Trophoblast cell (in vitro differentiated cells and primary cell): ENCODE results near the gene KRT31.
"Not testable (repeated sequence)": the region's sequence is repeated elsewhere in the genome, so short reads cannot be mapped to it uniquely, and the experiment has no call there.

Source experiments
- DNase-seq, 2 donors: peaks; one replicate each; pipeline ENCODE4 v3.0.0-alpha.2; 2016
- H2AFZ ChIP-seq: 2 replicates; pipeline ENCODE4 v1.6.1; 2013; ENCODE audit warnings: low read length, moderate library complexity, mild to moderate bottlenecking; ENCODE audit not compliant: insufficient read depth, poor library complexity
- H2AK5ac ChIP-seq: 2 replicates; pipeline ENCODE4 v1.6.1; 2013; ENCODE audit warnings: mild to moderate bottlenecking, low read length
- H2BK120ac ChIP-seq: 2 replicates; pipeline ENCODE4 v1.6.1; 2013; ENCODE audit warnings: low read length, mild to moderate bottlenecking, moderate library complexity; ENCODE audit not compliant: insufficient read depth, poor library complexity
- H2BK12ac ChIP-seq: 2 replicates; pipeline ENCODE4 v1.6.1; 2013; ENCODE audit warnings: mild to moderate bottlenecking, low read length, moderate library complexity
- H2BK5ac ChIP-seq: 2 replicates; pipeline ENCODE4 v1.6.1; 2013; ENCODE audit warnings: low read length, low read depth, moderate library complexity, mild to moderate bottlenecking; ENCODE audit not compliant: poor library complexity
- H3K14ac ChIP-seq: 2 replicates; pipeline ENCODE4 v1.6.1; 2013; ENCODE audit warnings: mild to moderate bottlenecking, low read length
- H3K18ac ChIP-seq: 2 replicates; pipeline ENCODE4 v1.6.1; 2013; ENCODE audit warnings: mild to moderate bottlenecking, low read length
- H3K23ac ChIP-seq: 2 replicates; pipeline ENCODE4 v1.6.1; 2013; ENCODE audit warnings: low read length
- H3K27ac ChIP-seq: 2 replicates; pipeline ENCODE4 v1.5.1; 2013; ENCODE audit warnings: low read depth, mild to moderate bottlenecking, inconsistent platforms, low read length, moderate library complexity
- H3K27me3 ChIP-seq: 2 replicates; pipeline ENCODE4 v1.6.1; 2013; ENCODE audit warnings: inconsistent platforms, mild to moderate bottlenecking, low read length, moderate library complexity; ENCODE audit not compliant: insufficient read depth
- H3K36me3 ChIP-seq, 2 experiments: 1 replicate in 1 of 2; 2 replicates in 1 of 2; pipeline ENCODE4 v1.6.1; 2013; ENCODE audit warnings: low read length in 2 of 2, mild to moderate bottlenecking in 2 of 2, moderate library complexity in 1 of 2; ENCODE audit not compliant: insufficient read depth in 2 of 2, control insufficient read depth in 1 of 2
- H3K4ac ChIP-seq: 2 replicates; pipeline ENCODE4 v1.6.1; 2013; ENCODE audit warnings: low read depth, mild to moderate bottlenecking, low read length, moderate library complexity
- H3K4me1 ChIP-seq, 2 experiments: 1 replicate in 1 of 2; 2 replicates in 1 of 2; pipeline ENCODE4 v1.6.1; 2013; ENCODE audit warnings: low read length in 2 of 2, mild to moderate bottlenecking in 2 of 2, moderate library complexity in 1 of 2; ENCODE audit not compliant: insufficient read depth in 2 of 2, control insufficient read depth in 1 of 2
- H3K4me2 ChIP-seq: 2 replicates; pipeline ENCODE4 v1.6.1; 2013; ENCODE audit warnings: inconsistent platforms, mild to moderate bottlenecking, low read length, moderate library complexity
- H3K4me3 ChIP-seq: 2 replicates; pipeline ENCODE4 v1.5.1; 2013; ENCODE audit warnings: mild to moderate bottlenecking, low read depth, low read length, inconsistent platforms
- H3K79me1 ChIP-seq: one replicate; pipeline ENCODE4 v1.6.1; 2013; ENCODE audit warnings: low read length
- H3K79me2 ChIP-seq: 2 replicates; pipeline ENCODE4 v1.6.1; 2013; ENCODE audit warnings: low read length, mild to moderate bottlenecking; ENCODE audit not compliant: control insufficient read depth, insufficient read depth, poor library complexity
- H3K9ac ChIP-seq: 2 replicates; pipeline ENCODE4 v1.6.1; 2013; ENCODE audit warnings: mild to moderate bottlenecking, low read length
- H3K9me3 ChIP-seq: 2 replicates; pipeline ENCODE4 v1.6.1; 2013; ENCODE audit warnings: low read depth, mild to moderate bottlenecking, control low read depth, inconsistent platforms, low read length; ENCODE audit not compliant: insufficient read depth
- H4K12ac ChIP-seq: 2 replicates; pipeline ENCODE4 v1.6.1; 2013; ENCODE audit warnings: low read depth, mild to moderate bottlenecking, low read length, moderate library complexity
- H4K8ac ChIP-seq: 2 replicates; pipeline ENCODE4 v1.6.1; 2013; ENCODE audit warnings: low read depth, mild to moderate bottlenecking, low read length, moderate library complexity
- H4K91ac ChIP-seq: one replicate; pipeline ENCODE4 v1.6.1; 2013; ENCODE audit warnings: low read depth, mild to moderate bottlenecking, low read length, moderate library complexity
- WGBS: extraction: QIAGEN DNeasy Blood & Tissue Kit; methylation state at CpG from one replicate; pipeline ENCODE4 v1.1.7; 2013; ENCODE audit warnings: missing lambda C conversion rate; ENCODE audit not compliant: insufficient read length, insufficient coverage; ENCODE audit errors: extremely low coverage; 5-methylcytosine and 5-hydroxymethylcytosine counted together

Gene KRT31

GRCh38 chr17:41395611-41396010 is 1.8 kb downstream of the KRT31 start:
- Histone ChIP-seq H3K27ac (no peak overlapping the region), H3K9ac (no peak overlapping the region), H2BK12ac (no peak overlapping the region), H3K27me3 (no peaks in the 10 kb centered on the region), H4K8ac (no peak overlapping the region), H3K4ac (no peak overlapping the region), H3K18ac (no peak overlapping the region), H2AFZ (no peak overlapping the region), H3K23ac (no peak overlapping the region), H3K9me3 (no peaks in the 10 kb centered on the region), H4K12ac (no peak overlapping the region), H4K91ac (no peak overlapping the region), H3K14ac (no peak overlapping the region), H2AK5ac (no peak overlapping the region), H2BK120ac (no peak overlapping the region), H3K79me1 (no peaks in the 10 kb centered on the region), H3K4me3 (no peak overlapping the region), H3K4me2 (no peak overlapping the region), H3K79me2 (no peaks in the 10 kb centered on the region), H2BK5ac (no peak overlapping the region), H3K4me1 (peaks cover 13 to 16% of the 10 kb centered on the region in 2 experiments), H3K36me3 (no peaks in the 10 kb centered on the region)
- WGBS = no CpG with 5 or more reads among the region's 1 CpG
- no peak for DNase-seq

GRCh38 chr17:41395044-41395443 is 2.4 kb downstream of the KRT31 start:
- H2AFZ ChIP-seq, H3K4ac ChIP-seq, H3K36me3 ChIP-seq, H3K18ac ChIP-seq, H2BK5ac ChIP-seq, H4K8ac ChIP-seq, H3K9me3 ChIP-seq, H3K4me3 ChIP-seq, H4K12ac ChIP-seq, DNase-seq, H3K14ac ChIP-seq, H4K91ac ChIP-seq, H3K4me2 ChIP-seq, H3K27me3 ChIP-seq, H3K23ac ChIP-seq, H2BK120ac ChIP-seq, H2AK5ac ChIP-seq, H3K27ac ChIP-seq, H3K79me1 ChIP-seq, H3K9ac ChIP-seq, H2BK12ac ChIP-seq, H3K79me2 ChIP-seq: not testable (repeated sequence)
- peaks cover 16% of the 10 kb centered on the region in 2 experiments for H3K4me1 ChIP-seq
- no CpG with 5 or more reads among the region's 12 CpGs for WGBS

- Histone ChIP-seq H3K4ac (no peak overlapping the region), H2AFZ (no peak overlapping the region), H2BK120ac (no peak overlapping the region), H3K36me3 (no peaks in the 10 kb centered on the region), H2BK12ac (no peak overlapping the region), H3K9ac (no peak overlapping the region), H2BK5ac (no peak overlapping the region), H3K4me2 (no peak overlapping the region), H3K9me3 (no peaks in the 10 kb centered on the region), H3K4me1 (peaks cover 16 to 17% of the 10 kb centered on the region in 2 experiments), H3K18ac (no peak overlapping the region), H4K12ac (no peak overlapping the region), H3K27ac (no peak overlapping the region), H3K4me3 (no peak overlapping the region), H4K91ac (no peak overlapping the region), H4K8ac (no peak overlapping the region), H3K23ac (no peak overlapping the region), H3K79me2 (no peaks in the 10 kb centered on the region), H3K79me1 (peaks cover 2% of the 10 kb centered on the region), H2AK5ac (no peak overlapping the region), H3K27me3 (no peaks in the 10 kb centered on the region), H3K14ac (no peak overlapping the region)
- WGBS = no CpG with 5 or more reads among the region's 10 CpGs
- DNase-seq = peak in 1 of 2 donors; percentile 51
These were observed 3.0 kb downstream of the KRT31 start for GRCh38 chr17:41394254-41394996.

- Histone ChIP-seq H4K12ac (no peak overlapping the region), H3K36me3 (no peaks in the 10 kb centered on the region), H3K14ac (no peak overlapping the region), H4K91ac (no peak overlapping the region), H3K27me3 (no peaks in the 10 kb centered on the region), H3K18ac (no peak overlapping the region), H3K23ac (no peak overlapping the region), H3K4me3 (no peak overlapping the region), H2BK5ac (no peak overlapping the region), H3K9ac (no peak overlapping the region), H3K4me1 (peaks cover 16 to 17% of the 10 kb centered on the region in 2 experiments), H3K4ac (no peak overlapping the region), H2BK12ac (no peak overlapping the region), H3K4me2 (no peak overlapping the region), H3K79me1 (peaks cover 2% of the 10 kb centered on the region), H2AK5ac (no peak overlapping the region), H3K79me2 (no peaks in the 10 kb centered on the region), H3K9me3 (no peaks in the 10 kb centered on the region), H3K27ac (no peak overlapping the region), H2BK120ac (no peak overlapping the region), H4K8ac (no peak overlapping the region), H2AFZ (no peak overlapping the region)
- DNase-seq = no peak
- no CpG with 5 or more reads among the region's 10 CpGs for WGBS
These were observed 3.6 kb downstream of the KRT31 start for GRCh38 chr17:41393826-41394225.
